ENCODE measurements around the gene GABRB2.

The GABRB2 gene

DNA sequence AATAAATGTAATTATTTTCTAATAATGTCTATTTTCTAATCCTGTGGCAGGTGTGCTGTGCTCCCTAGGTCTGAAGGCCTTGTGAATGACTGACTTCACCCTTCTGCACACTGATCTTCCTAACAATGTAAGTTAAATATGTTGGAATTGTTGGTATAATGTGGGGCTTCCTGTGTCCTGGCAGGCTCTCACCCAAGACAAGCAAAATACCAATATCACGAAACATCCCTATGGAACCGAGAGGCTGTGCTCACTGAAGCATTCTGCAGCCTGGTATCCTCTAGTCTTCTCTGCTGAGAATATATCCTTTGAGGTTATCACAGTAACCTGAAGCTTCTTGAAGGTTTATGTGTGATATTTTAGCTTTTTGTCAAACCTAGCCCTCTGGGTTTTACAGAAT is 159.4 kb downstream of the GABRB2 start:
- no peak for DNase-seq (ENCODE audit: low spot score)

DNA sequence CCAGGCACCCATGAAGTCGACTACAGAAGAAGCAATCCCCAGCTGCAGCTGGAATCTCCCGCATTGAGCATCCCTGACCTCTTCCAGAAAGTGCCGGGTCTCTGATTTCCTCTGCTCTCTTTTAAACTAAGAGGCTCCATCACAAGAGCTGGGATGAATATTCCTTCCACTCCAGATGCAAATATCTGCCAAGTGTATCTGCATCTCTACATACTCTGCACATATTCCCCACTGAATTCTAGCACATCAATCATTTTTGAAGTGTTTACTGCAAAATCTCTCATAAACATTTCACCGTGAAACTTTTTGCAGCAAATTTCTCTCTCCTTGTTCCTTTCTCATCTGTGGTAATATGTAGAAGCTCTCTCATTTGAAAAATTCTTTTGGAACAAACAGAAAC is 161.5 kb downstream of the GABRB2 start:
- no peak for DNase-seq (ENCODE audit: low spot score)

DNA sequence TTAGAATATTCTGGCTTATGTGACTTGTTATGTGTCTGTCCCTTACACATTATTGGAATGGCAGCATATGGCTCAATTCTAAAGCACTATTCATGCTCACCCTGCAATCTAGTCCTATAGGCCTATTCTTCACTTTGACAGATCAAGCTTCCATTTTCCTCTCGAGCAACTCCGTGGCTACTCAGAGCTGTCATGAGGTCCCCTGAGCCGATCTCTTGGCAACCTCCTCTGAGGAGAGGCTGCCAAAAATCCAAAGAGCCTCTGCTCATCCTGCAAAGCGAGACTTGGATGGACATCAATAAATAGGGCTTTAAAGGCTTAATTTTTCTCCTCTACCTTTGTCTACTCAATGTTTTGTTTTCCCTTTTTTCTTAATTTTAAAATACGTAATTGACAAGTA is 163.8 kb downstream of the GABRB2 start:
- DNase-seq (ENCODE audit: low spot score): no peak

DNA sequence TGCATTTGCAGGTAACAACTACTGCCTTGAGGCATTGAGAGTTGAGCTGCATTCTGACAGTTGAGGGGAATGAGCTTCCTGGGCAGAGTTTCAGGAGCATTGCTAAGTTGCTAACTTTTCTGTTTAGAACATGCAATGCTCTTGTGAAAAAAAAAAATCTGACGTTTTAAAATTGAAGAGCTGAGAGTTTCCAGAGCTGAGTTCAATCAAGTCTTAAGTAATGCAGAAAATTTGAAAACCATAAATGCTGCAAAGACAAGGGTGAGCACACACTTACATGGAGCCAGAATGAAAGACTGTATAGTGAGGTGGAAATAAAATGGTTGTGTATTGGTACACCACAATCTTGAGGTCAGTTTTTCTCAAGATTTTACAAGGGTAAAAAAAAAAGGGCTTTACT is 166.0 kb downstream of the GABRB2 start:
- DNase-seq (ENCODE audit: low spot score): no peak

DNA sequence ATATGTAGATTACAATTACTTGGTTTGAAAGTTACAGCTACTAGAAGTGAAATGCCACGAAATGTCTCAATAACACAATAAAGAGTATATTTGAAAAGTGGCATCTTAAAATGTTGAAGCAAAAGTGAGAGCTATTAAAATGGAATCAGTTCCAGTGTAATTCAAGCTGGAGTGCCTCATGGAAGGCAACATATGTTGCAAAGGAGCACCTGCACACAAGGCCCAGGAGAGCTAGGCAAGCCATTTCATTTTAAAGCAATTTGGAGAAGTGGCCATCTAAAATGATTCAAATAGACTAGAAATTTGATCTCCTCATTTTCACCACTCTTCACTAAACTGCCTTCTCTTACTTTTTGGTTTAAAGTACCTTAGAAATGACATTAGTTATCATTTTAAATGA is 167.8 kb downstream of the GABRB2 start:
- no peak for DNase-seq (ENCODE audit: low spot score)

DNA sequence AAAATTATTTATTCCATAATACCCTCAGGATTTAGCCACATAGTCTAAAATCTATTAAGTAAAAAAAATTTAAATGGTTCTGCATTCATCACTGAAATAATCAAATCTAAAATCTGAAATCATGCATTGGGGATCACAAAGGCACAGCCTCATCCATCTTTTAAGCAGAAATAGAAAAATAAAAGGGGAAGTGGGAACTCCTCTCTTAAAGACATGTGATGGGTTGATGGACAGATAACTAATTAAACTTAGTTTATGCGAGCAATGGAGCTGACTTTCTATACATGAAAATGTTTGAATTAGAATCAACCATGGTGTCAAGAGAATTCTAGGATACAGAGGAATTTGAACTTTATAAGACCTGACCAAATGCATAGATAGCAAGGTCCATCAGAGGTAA is 170.5 kb downstream of the GABRB2 start:
- no peak for DNase-seq (ENCODE audit: low spot score)

DNA sequence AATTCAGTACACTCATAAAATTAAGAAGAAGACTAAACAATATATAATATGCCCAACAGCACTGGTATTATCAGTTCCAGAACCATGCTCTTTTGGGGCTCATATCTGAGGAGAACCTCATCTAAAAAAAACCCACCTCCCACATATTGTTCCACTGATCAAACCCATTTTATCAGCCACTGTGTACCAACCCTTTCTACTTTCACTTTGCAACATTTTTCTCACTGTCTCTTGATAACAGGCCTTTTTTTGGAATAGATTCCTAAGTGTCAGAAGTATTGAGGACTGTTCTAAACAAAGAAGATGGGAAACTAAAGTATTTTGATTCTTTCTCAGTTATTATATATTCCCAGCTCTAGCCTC is 173.2 kb downstream of the GABRB2 start:
- no peak for DNase-seq (ENCODE audit: low spot score)

DNA sequence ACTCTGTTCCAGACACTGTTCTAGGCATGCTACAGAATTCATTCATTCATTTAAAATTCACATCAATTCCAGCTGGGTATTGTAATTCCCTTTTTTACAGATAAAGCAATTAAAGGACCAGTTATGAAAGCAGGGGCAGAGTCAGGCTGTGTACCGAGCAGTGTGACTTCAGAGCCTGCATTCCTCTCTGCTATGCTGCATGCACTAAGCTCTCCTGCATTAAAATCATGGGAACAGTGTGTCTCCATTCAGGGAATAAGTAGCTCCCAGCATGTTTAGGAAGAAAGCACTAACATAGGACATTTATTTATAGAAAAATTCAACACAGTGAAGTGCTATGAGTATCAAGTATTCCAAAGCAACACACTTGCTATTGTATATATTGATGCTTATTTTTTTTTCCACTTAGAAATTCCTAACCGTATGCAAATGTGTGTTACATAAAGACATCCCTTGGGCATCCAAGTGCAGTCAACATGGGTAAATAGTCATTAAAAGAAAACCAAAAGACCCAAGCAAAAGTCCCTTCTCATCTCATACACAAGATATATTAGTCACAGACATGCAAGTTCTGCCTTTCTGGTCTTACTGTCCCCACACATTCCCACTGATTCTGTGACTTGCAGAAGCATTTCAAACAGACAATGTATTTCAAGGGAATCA is 173.7 kb downstream of the GABRB2 start:
- no peak for DNase-seq (ENCODE audit: low spot score)

DNA sequence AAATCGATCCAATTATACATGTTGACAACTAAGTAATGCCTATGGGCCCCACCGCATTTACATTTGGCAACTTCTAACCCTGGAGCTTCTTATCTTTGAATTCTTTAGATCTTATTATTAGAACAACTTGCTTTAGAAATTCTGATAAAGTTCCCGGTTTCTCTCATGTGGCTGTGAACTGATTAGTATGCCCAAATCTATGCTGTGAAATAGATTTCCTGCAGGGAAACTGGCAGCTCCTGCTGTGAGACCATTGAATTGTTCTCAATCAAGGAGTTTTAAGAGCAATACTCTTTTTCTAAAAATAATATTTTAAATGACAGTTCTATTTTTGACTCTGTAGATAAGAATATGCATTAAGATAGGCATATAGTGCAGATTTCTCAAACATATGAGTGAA is 177.5 kb downstream of the GABRB2 start:
- DNase-seq (ENCODE audit: low spot score): no peak

DNA sequence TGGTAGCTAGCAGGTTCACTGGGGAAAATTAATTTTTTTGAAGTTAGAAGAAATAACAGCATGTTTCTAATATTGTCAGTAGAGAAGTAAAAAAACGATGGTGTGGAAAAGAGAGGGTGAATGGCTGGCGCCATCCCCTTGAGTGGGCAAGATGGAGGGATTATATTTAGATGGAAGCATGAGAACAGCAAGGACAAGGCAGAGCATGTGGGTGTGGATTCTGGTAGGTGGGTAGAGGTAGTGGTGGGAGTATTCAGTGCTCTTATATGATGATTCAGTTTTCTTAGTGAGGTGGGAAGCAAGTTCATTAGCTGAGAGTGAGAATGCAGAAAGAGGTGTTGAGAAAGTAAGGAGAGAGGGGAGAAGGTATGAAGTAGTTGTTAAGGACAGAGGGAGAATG is 188.1 kb downstream of the GABRB2 start:
- no peak for DNase-seq (ENCODE audit: low spot score)

DNA sequence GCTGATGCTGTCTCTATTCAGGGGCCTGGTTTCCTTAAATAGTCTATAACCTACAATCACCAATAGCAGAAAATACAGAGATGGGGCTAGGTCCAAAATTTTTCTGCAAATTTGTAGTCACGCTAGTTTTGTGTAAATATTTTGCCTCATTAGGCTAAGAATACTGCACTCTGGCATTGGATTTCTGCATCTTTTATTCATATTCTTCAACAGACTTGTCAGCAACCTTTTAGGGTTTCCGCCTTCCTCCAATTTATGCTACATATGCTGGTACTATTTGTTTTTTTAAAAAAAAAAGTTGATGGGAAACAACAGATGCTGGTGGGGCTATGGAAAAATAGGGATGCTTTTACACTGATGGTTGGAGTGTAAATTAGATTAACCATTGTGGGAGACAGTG is 202.3 kb downstream of the GABRB2 start:
- DNase-seq (ENCODE audit: low spot score): no peak

DNA sequence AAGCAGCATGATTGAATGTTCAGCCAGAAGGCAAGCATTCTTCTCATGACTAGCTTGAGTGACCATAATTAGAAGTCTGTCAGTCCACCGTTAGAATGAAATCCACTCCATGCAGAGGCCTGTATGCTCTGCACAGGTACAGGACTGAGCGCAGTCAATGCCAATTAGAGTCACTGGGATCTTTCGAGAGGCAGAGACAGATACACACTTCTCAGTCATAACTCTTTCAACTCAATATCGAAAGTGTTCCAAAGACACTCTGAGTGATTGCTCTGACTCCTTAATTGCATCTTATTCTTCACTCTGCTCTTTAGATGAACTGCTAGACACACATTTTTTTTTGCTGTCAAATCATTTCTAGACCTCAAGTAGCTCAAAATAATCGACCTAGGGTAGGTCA is 203.6 kb downstream of the GABRB2 start:
- DNase-seq (ENCODE audit: low spot score): no peak

DNA sequence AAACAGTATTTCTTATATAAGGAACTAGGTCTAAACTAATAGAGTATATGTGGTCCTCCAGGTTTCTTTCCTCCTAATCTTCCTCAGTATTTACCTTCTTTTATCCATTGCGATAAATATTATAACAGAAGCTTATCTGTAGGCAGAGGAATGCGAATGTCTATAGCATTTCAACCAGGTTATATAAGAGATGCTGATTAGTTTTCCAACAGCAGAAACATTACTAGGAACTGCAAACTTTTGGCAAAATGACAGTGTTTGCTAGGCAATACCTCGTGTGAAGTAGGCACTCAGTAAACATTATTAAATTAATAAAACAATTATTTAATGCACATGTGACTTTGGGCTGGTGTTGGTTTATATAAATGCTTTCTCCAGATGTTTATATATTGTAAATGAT is 206.5 kb downstream of the GABRB2 start:
- no peak for DNase-seq (ENCODE audit: low spot score)

DNA sequence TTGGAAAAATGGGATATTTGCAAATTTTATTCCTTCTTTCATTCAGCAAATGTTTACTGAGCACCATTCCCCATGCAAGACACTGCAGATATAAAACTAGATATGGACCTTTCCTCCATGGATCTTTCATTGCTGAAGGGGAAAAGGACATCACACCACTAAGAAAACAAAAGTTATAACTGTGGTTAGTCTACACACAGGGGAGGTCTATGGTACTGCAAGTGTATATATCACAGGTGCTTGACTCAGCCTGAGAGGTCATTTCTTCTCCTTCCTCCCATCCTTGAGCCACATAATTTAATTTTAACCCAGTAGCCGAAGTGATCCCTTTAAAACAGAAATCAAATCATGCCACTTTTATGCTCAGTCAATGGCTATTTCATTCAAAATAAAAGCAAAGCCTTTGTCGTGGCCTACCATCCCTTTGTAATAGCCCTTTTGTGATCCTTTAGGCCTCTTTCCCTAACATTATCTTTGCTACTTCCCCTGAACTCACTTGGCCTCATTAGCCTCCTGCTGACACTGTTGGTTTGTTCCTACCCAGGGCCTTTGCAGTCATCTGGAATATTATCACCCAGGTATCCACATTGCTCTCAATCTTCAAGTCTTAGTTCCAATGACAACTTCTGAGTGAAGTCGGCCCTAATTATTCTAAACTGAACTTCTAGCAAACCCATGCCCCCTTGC is 213.2 kb downstream of the GABRB2 start:
- DNase-seq (ENCODE audit: low spot score): no peak

DNA sequence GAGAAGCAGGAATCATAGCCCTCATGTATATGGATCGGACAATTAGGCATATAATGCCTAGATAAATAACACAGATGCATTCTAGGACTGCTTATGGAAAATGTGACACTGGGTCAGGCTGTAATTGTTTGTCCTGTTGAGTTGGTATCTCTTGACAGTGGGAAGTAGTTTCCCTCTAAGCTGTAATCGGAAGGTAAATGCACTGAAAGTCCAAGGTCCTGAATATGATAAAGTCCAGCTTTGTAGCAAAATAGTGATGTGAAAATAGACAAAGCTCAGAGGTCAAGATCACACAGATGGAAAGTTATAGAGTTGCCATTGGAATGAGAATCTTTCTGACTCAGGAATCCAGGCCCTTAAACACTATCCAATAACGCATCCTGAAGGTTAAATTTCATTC is 214.2 kb downstream of the GABRB2 start:
- DNase-seq (ENCODE audit: low spot score): no peak

DNA sequence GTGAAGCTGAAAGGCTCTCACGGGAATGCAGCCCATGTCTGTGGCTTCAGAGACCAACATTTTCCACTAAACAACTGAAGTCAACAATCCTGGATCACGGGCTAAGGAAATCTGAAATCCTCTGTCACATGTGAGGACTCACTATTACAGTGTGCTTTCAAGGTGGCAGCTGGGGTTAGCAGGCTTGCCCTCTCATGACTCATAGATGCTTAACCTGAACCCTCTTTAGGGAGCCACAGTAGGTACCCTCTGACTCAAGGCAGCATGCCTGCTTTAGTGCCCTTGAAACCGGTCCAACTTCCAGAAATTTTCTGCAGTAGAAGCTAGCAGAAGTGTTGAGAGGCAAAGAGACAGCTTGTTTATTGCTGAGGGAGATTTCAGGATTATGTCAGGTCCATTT is 232.5 kb downstream of the GABRB2 start:
- DNase-seq (ENCODE audit: low spot score): no peak

DNA sequence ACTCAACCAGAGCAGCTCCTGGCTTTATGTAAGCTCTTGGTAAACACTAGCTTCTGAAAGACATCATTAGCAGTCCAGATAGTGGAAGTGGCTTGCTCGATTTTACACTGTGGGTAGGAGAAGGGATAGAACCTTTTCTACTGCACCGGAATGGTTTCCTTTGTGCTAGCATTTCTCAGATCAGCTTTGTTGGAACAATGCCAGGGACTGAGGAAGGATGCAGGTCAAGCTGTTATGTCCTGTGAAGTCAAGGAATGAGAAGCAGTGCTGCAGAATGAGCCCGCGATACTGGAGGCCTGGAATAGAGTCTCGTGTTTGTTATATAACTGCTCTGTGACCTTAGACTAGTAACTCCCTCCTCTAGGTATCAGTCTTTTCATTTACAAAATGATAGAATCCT is 233.6 kb downstream of the GABRB2 start:
- DNase-seq (ENCODE audit: low spot score): no peak

DNA sequence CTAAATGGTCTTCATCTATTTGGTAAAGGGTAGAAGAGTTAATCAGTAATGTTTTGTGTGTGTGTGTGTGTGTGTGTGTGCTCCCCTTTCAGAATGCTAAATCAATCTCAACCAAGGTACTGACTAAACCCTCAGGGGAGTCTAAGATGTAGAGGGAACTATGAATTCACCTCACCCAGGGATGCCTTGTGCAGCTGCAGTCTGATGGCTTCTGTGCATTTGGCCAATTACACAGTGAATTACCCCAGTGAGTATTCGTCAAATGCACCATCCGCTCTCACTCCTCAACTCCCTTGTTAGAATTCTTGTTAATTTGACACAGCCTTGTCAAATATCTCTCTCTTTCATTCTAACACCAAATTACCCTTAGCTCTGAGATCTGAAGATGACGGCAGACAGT is 234.6 kb downstream of the GABRB2 start:
- no peak for DNase-seq (ENCODE audit: low spot score)

DNA sequence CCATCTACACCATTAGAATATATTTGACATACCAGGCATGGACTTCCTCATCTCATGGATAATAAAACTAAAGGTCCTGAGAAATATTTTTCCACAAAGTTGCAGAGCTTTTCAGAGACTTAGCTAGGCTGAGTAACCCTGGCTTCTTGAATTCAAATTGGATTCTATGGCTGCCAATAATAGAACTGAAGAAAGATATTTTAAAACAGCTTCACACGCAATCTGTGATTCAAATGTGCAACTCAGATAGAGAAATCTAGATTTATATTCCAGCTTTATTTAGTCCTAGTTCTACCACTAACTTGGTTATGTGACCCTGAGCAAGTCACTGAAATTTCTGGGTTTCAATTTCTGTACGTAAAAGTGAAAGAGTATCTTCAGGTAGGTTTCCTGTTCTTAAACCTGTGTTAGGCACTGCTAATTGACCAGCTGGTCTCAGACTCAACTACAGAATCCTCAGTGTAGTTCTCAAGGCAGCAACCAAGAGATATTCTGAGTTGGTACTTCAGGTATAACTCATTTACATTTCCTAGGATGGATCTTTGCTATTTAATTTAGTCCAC is 235.3 kb downstream of the GABRB2 start:
- no peak for DNase-seq (ENCODE audit: low spot score)

DNA sequence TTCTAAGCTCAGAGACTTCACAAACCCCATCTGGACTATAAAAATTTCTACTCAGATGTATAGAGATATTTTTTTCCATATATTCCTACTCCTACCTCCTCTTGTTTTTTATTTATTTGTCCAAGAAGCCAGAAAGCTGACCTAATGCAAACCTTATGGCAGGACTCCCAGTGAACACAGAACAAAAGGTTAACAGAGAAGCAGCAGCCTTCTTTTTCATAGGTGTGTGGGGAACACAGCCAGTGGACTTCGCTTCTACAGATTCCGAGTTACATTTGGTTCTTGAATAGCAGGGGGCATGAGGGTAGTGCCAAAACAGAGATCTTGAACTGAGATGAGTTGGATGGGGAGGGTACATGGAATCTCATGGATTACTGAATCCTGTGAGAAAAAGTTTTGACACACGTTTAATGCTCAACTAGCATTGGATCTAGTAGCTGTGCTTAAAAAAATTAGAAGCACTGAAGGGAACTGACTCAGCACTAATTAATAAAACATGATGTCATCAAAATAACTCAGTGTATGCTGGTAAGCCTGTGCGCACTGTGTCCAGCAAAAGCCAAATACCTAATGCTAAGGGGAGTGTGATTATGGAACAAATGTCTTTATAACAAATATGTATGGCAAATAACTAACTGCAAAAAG is 240.1 kb downstream of the GABRB2 start:
- no peak for DNase-seq (ENCODE audit: low spot score)

DNA sequence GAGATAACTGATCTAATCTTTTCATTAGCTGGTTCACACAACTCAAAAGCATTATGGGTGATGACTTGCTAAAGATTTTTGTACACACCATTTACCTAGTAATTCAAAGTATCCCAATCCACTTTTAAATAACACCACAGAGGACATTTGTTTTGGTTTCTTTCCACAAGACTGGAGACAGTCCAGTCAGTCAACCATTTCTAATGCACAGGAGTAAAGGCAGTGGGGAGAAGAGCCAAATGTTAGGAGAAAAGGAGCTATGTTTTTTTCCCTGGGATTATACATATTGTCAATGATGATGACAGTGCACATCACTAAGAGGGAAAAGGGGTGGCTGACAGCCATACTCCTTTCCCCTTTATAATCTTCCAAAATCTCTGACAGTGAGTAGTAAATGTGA is 240.9 kb downstream of the GABRB2 start:
- DNase-seq (ENCODE audit: low spot score): no peak

DNA sequence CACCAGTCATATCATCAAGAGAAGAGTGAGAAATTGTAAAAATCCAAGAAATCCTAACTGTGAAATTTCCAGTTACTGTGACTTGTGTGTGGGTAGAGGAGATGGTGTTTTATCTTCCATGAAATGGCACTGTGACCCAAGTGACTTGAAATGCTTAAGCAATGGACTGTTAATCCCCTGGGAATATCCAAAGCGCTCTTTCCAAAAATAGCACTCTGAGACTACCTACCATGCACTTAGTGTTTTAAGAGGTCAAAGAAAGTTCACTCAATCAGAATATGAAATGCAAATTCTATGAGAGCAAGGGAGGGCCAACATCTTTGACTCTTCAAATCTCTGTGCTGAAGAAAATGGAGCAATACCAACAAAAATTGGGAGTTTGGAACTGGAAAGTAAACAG is 244.0 kb downstream of the GABRB2 start:
- DNase-seq (ENCODE audit: low spot score): no peak

DNA sequence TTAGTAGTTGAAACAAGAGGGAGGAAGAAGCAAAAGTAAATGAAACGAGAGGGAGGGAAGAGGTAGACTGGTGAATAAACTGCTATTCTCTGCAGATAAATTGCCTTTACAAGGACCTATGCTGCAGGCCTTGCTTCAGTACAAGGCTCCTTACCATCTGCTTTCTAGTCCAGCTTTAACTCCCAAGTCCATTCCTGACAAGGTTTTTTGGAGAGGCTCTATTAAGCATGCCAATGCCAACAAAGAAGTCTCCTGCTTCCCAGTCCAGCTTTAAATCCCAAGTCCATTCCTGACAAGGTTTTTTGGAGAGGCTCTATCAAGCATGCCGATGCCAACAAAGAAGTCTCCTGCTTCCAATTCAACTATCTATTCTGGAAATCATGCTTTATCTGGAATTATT is 244.9 kb downstream of the GABRB2 start:
- no peak for DNase-seq (ENCODE audit: low spot score)

DNA sequence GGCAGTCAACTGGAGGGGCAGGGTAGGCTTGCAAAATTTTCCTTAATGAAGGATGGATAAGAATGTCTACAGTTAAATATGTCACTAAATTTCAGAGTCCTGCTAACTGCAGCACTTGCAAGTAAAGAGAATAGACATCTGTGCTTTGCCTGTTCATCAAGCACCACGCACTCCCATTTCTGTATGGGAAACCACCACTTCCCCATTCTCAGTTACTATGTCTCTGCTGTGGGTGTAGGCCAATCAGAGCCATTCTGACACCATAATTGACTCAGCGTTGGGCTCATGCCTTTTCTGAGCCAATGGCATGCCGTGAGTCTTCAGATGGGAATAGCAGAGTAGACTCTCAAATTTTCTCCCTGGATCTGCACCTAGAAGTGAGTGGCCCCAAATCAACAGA is 247.5 kb downstream of the GABRB2 start:
- no peak for DNase-seq (ENCODE audit: low spot score)
